ENCODE data around the gene ATXN1. TPM values are rescaled to one million over a fixed set of nuclear protein-coding genes. Genes with fewer than 3 reads are reported as not detected.

Gene ATXN1
- polyA plus RNA-seq, 1 donor from 2014 or later: 28.2 TPM

- H3K4me3 ChIP-seq (ENCODE audit: low read length): no peak overlapping the region
- no peaks in the 10 kb centered on the region for H3K9me3 ChIP-seq (ENCODE audit: low read length)
- H3K27me3 ChIP-seq (ENCODE audit: insufficient read depth, low read depth, low read length): no peaks in the 10 kb centered on the region
- no peaks in the 10 kb centered on the region for H3F3A ChIP-seq (ENCODE audit: insufficient read depth, low read length, poor library complexity, severe bottlenecking)
- no peaks in the 10 kb centered on the region for H3K79me2 ChIP-seq (replicated peaks; ENCODE audit: insufficient read depth, low read length)
- no peak overlapping the region for H3K9ac ChIP-seq (ENCODE audit: low read length)
- no peak overlapping the region for H3K4me2 ChIP-seq (ENCODE audit: low read length)
- TF ChIP-seq MXI1 (conservative IDR thresholded peaks at IDR 0.05; ENCODE audit: poor library complexity, severe bottlenecking) (no peak), REST (IDR thresholded peaks at IDR 0.05; ENCODE audit: borderline replicate concordance) (no peak), RAD21 (conservative IDR thresholded peaks at IDR 0.05) (no peak), EP300 (conservative IDR thresholded peaks at IDR 0.05; ENCODE audit: poor library complexity, severe bottlenecking) (no peak), POLR2AphosphoS5 (IDR thresholded peaks at IDR 0.05) (no peak), TAF1 (IDR thresholded peaks at IDR 0.05; ENCODE audit: low read depth) (no peak), CTCF (IDR thresholded peaks at IDR 0.05; ENCODE audit: poor library complexity, severe bottlenecking) (no peak), SMC3 (conservative IDR thresholded peaks at IDR 0.05; ENCODE audit: poor library complexity) (no peak), EZH2 (IDR thresholded peaks at IDR 0.05; ENCODE audit: borderline replicate concordance, insufficient read depth, low read length, poor library complexity, severe bottlenecking) (no peak)
- no peaks in the 10 kb centered on the region for H4K20me1 ChIP-seq (ENCODE audit: insufficient read depth)
- H3K27ac ChIP-seq (ENCODE audit: low read length): no peak overlapping the region
- no peak overlapping the region for H2AFZ ChIP-seq (ENCODE audit: low read depth, low read length)
- no peaks in the 10 kb centered on the region for H3K36me3 ChIP-seq (ENCODE audit: insufficient read depth, low read length)
- H3K9me2 ChIP-seq (ENCODE audit: insufficient read depth, low read length): no peaks in the 10 kb centered on the region
Measured at GRCh38 chr6:16594849-16595248, 166.4 kb downstream of the ATXN1 start.

GRCh38 chr6:16592223-16592911 lies 168.9 kb downstream of the ATXN1 start:
- no peaks in the 10 kb centered on the region for H3K9me3 ChIP-seq (ENCODE audit: low read length)
- H3F3A ChIP-seq (ENCODE audit: insufficient read depth, low read length, poor library complexity, severe bottlenecking): no peaks in the 10 kb centered on the region
- H3K36me3 ChIP-seq (ENCODE audit: insufficient read depth, low read length): no peaks in the 10 kb centered on the region
- no peak overlapping the region for H3K4me3 ChIP-seq (ENCODE audit: low read length)
- H3K9me2 ChIP-seq (ENCODE audit: insufficient read depth, low read length): no peaks in the 10 kb centered on the region
- no peak overlapping the region for H3K9ac ChIP-seq (ENCODE audit: low read length)
- no peak overlapping the region for H3K4me2 ChIP-seq (ENCODE audit: low read length)
- H2AFZ ChIP-seq (ENCODE audit: low read depth, low read length): no peak overlapping the region
- H3K27me3 ChIP-seq (ENCODE audit: insufficient read depth, low read depth, low read length): no peaks in the 10 kb centered on the region
- no peak for TF ChIP-seq CTCF (IDR thresholded peaks at IDR 0.05; ENCODE audit: poor library complexity, severe bottlenecking)
- no peaks in the 10 kb centered on the region for H4K20me1 ChIP-seq (ENCODE audit: insufficient read depth)
- H3K27ac ChIP-seq (ENCODE audit: low read length): peak overlapping the region; percentile 32
- no peaks in the 10 kb centered on the region for H3K79me2 ChIP-seq (replicated peaks; ENCODE audit: insufficient read depth, low read length)

Measured in neural cell (in vitro differentiated cells).